Measurements from ENCODE around the gene RASGRF1.

- TF ChIP-seq, protein P1, sequence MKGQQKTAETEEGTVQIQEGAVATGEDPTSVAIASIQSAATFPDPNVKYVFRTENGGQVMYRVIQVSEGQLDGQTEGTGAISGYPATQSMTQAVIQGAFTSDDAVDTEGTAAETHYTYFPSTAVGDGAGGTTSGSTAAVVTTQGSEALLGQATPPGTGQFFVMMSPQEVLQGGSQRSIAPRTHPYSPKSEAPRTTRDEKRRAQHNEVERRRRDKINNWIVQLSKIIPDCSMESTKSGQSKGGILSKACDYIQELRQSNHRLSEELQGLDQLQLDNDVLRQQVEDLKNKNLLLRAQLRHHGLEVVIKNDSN (IDR thresholded peaks at IDR 0.05) = no peak
- TF ChIP-seq TAF1 (IDR thresholded peaks at IDR 0.05; ENCODE audit: low read depth) (no peak), YY1 (IDR thresholded peaks at IDR 0.05; ENCODE audit: low read depth) (no peak), CEBPB (IDR thresholded peaks at IDR 0.05) (no peak), NFIC (IDR thresholded peaks at IDR 0.05) (no peak), TEAD4 (IDR thresholded peaks at IDR 0.05) (no peak), EP300 (IDR thresholded peaks at IDR 0.05; ENCODE audit: borderline replicate concordance) (no peak), ZBTB7A (IDR thresholded peaks at IDR 0.05; ENCODE audit: low read depth) (no peak), RAD21 (IDR thresholded peaks at IDR 0.05; ENCODE audit: low read depth) (no peak), EGR1 (IDR thresholded peaks at IDR 0.05) (no peak), CREB1 (IDR thresholded peaks at IDR 0.05; ENCODE audit: low read depth) (no peak), FOXM1 (IDR thresholded peaks at IDR 0.05; ENCODE audit: borderline replicate concordance, low read depth) (no peak)
- TF ChIP-seq, protein P2, sequence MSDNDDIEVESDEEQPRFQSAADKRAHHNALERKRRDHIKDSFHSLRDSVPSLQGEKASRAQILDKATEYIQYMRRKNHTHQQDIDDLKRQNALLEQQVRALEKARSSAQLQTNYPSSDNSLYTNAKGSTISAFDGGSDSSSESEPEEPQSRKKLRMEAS (IDR thresholded peaks at IDR 0.05) = no peak
- TF ChIP-seq, protein P3, sequence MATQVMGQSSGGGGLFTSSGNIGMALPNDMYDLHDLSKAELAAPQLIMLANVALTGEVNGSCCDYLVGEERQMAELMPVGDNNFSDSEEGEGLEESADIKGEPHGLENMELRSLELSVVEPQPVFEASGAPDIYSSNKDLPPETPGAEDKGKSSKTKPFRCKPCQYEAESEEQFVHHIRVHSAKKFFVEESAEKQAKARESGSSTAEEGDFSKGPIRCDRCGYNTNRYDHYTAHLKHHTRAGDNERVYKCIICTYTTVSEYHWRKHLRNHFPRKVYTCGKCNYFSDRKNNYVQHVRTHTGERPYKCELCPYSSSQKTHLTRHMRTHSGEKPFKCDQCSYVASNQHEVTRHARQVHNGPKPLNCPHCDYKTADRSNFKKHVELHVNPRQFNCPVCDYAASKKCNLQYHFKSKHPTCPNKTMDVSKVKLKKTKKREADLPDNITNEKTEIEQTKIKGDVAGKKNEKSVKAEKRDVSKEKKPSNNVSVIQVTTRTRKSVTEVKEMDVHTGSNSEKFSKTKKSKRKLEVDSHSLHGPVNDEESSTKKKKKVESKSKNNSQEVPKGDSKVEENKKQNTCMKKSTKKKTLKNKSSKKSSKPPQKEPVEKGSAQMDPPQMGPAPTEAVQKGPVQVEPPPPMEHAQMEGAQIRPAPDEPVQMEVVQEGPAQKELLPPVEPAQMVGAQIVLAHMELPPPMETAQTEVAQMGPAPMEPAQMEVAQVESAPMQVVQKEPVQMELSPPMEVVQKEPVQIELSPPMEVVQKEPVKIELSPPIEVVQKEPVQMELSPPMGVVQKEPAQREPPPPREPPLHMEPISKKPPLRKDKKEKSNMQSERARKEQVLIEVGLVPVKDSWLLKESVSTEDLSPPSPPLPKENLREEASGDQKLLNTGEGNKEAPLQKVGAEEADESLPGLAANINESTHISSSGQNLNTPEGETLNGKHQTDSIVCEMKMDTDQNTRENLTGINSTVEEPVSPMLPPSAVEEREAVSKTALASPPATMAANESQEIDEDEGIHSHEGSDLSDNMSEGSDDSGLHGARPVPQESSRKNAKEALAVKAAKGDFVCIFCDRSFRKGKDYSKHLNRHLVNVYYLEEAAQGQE (IDR thresholded peaks at IDR 0.05; ENCODE audit: low read depth) = no peak
Observed at GRCh38 chr15:78923480-78924360, 166.9 kb downstream of the RASGRF1 start.
